C4-2B (cell line): ENCODE results near the gene PMVK.

ENCODE experiments used
- CTCF ChIP-seq: fragments of 450-650 bp; conservative IDR thresholded peaks from 2 replicates; pipeline ENCODE4 v1.5.1; 2017; ENCODE audit warnings: mild to moderate bottlenecking
- ZFX ChIP-seq: fragments of 450-650 bp; IDR thresholded peaks from 2 replicates; pipeline ENCODE4 v1.6.1; 2017

GRCh38 chr1:154935749-154936554 is 567 bp downstream of the PMVK start:
- TF ChIP-seq CTCF (no peak), ZFX (no peak)
